CD4-positive, alpha-beta T cell treated with Interleukin-2 at 100 ng/mL for 4 hours (primary cell): ENCODE measurements around the gene ZNF662.
A peak's percentile ranks its signal among the peaks of the same experiment; 100 is the strongest.

Experiments used
- DNase-seq: peaks from one replicate; pipeline ENCODE4 v3.0.0-alpha.2; 2020; ENCODE audit warnings: low spot score

ZNF662 gene

GRCh38 chr3:42887084-42887483 is 18.9 kb upstream of the ZNF662 start:
- DNase-seq = no peak

GRCh38 chr3:42891042-42891441 is 14.9 kb upstream of the ZNF662 start:
- no peak for DNase-seq

GRCh38 chr3:42892169-42892568 is 13.8 kb upstream of the ZNF662 start:
- DNase-seq = no peak

- DNase-seq = no peak
These were observed 13.1 kb upstream of the ZNF662 start for GRCh38 chr3:42892807-42893206.

- DNase-seq = no peak
These were observed 11.0 kb upstream of the ZNF662 start for GRCh38 chr3:42894698-42895579.

GRCh38 chr3:42895580-42895868 is 10.4 kb upstream of the ZNF662 start:
- DNase-seq = no peak

GRCh38 chr3:42898896-42899675 is 6.9 kb upstream of the ZNF662 start:
- DNase-seq = no peak

- no peak for DNase-seq
These were observed 5.5 kb upstream of the ZNF662 start for GRCh38 chr3:42900226-42901072.

- no peak for DNase-seq
These were observed 4.9 kb upstream of the ZNF662 start for GRCh38 chr3:42901073-42901415.

GRCh38 chr3:42902257-42902656 is 3.7 kb upstream of the ZNF662 start:
- DNase-seq = no peak

GRCh38 chr3:42904076-42904475 is 1.9 kb upstream of the ZNF662 start:
- no peak for DNase-seq

- DNase-seq = no peak
These were observed 237 bp upstream of the ZNF662 start for GRCh38 chr3:42905740-42906069.

- no peak for DNase-seq
These were observed 874 bp downstream of the ZNF662 start for GRCh38 chr3:42906848-42907183.

- DNase-seq = no peak
These were observed 2.7 kb downstream of the ZNF662 start for GRCh38 chr3:42908675-42909074.

- DNase-seq = no peak
These were observed 5.6 kb downstream of the ZNF662 start for GRCh38 chr3:42911551-42911950.

GRCh38 chr3:42914771-42915515 is 9.0 kb downstream of the ZNF662 start:
- no peak for DNase-seq

- no peak for DNase-seq
These were observed 17.7 kb downstream of the ZNF662 start for GRCh38 chr3:42923606-42924005.

- DNase-seq = no peak
These were observed 20.4 kb downstream of the ZNF662 start for GRCh38 chr3:42926310-42926709.

- no peak for DNase-seq
These were observed 28.2 kb downstream of the ZNF662 start for GRCh38 chr3:42934111-42934510.

GRCh38 chr3:42934910-42935309 is 29.0 kb downstream of the ZNF662 start:
- no peak for DNase-seq

GRCh38 chr3:42935472-42935871 is 29.5 kb downstream of the ZNF662 start:
- DNase-seq = peak; percentile 7
